MCF 10A (cell line): ENCODE data around the gene SYPL1. TPM values are rescaled to one million over a fixed set of nuclear protein-coding genes. Genes with fewer than 3 reads are reported as not detected.

ENCODE experiments used
- BruUV-seq: library from RNA; stranded (reverse); fragments of 400-500 nt; replicated peaks from 2 replicates; lab custom pipeline; 2021; lab: Mats Ljungman, UMichigan
- CTCF ChIA-PET: fragments of 300-600 bp; sonication (Branson Sonifier 250); formaldehyde crosslinking; extraction: SDS; loops from one replicate; lab custom pipeline; 2021; ENCODE audit warnings: antibody characterized with exemption, inconsistent platforms; lab: Yijun Ruan, JAX
- POLR2A ChIA-PET: fragments of 300-600, 350-650 bp; sonication (Branson Sonifier 250); formaldehyde crosslinking; extraction: SDS; loops from one replicate; lab custom pipeline; 2020; ENCODE audit warnings: antibody characterized with exemption, inconsistent platforms; lab: Yijun Ruan, JAX
- DNase-seq: peaks from one replicate; pipeline ENCODE4 v3.0.0-alpha.2; 2018; ENCODE audit not compliant: unreplicated experiment
- H3K27ac Mint-ChIP-seq: one replicate; pipeline ENCODE4 v1.8.0; 2022; ENCODE audit warnings: mild to moderate bottlenecking, low read depth, mixed read lengths; ENCODE audit not compliant: unreplicated experiment
- H3K27me3 Mint-ChIP-seq: one replicate; pipeline ENCODE4 v1.8.0; 2022; ENCODE audit warnings: mixed read lengths; ENCODE audit not compliant: insufficient read depth, unreplicated experiment
- H3K36me3 Mint-ChIP-seq: one replicate; pipeline ENCODE4 v1.8.0; 2022; ENCODE audit warnings: mild to moderate bottlenecking, moderate library complexity, mixed read lengths; ENCODE audit not compliant: insufficient read depth, unreplicated experiment
- H3K4me1 Mint-ChIP-seq: one replicate; pipeline ENCODE4 v1.8.0; 2022; ENCODE audit warnings: mixed read lengths; ENCODE audit not compliant: insufficient read depth, unreplicated experiment
- H3K4me3 Mint-ChIP-seq: one replicate; pipeline ENCODE4 v1.8.0; 2022; ENCODE audit warnings: mild to moderate bottlenecking, moderate library complexity, mixed read lengths; ENCODE audit not compliant: unreplicated experiment
- H3K9me3 Mint-ChIP-seq: one replicate; pipeline ENCODE4 v1.8.0; 2022; ENCODE audit warnings: mixed read lengths; ENCODE audit not compliant: unreplicated experiment
- CTCF ChIP-seq: fragments of 200-600 bp; IDR thresholded peaks from one replicate; pipeline ENCODE4 v1.8.0; 2022; ENCODE audit warnings: antibody characterized with exemption, mild to moderate bottlenecking; ENCODE audit not compliant: unreplicated experiment
- intact Hi-C: fragments of 100-400 bp; cut with micrococcal nuclease; formaldehyde crosslinking; loops from 2 replicates; pipeline ENCODE4 v1.14.1; 2022
- total RNA-seq: library from RNA; stranded (reverse); gene quantifications from 2 replicates; pipeline ENCODE4 v1.2.3, GENCODE V29; 2022

Gene SYPL1
- total RNA-seq, 1 experiment from 2014 or later = 77.6 TPM

- POLR2A ChIA-PET = no interaction called here
- TF ChIP-seq CTCF = no peak
- peaks cover 12% of the 10 kb centered on the region for H3K4me1 Mint-ChIP-seq
- H3K27ac Mint-ChIP-seq = no peak overlapping the region
- intact Hi-C loops = no loop called here
- no peak for DNase-seq
- CTCF ChIA-PET = interaction anchor here (0.6 to 1.4 kb wide), 4 partner anchors 12 to 77 kb away, joined by 3 read pairs; partner anchors contain the start of gene SYPL1
- H3K4me3 Mint-ChIP-seq = no peak overlapping the region
- BruUV-seq = no TSS peak
- H3K36me3 Mint-ChIP-seq = peaks cover 7% of the 10 kb centered on the region
- H3K27me3 Mint-ChIP-seq = no peaks in the 10 kb centered on the region
- H3K9me3 Mint-ChIP-seq = no peaks in the 10 kb centered on the region
These were observed 12.1 kb upstream of the SYPL1 start for GRCh38 chr7:106124186-106124585.

DNA sequence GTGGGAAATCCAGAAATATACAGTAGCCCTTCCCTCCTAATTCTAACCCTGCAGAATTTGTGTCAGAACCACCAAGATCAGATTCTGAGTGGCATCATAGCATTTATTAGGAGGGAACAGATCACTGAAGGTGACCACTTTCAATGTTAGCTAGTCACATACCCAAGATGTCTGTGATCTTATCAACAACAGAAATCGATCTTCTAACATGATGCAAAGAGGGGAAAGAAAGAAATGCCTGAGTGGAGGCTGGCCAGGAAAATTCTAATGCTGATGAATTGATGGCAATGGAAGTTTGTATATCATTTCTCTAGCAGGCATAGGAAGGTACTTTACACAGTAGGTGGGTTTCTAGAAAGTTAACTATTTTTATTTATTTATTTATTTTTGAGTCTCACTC is 10.6 kb upstream of the SYPL1 start:
- DNase-seq = no peak
- intact Hi-C loops = no loop called here
- H3K4me1 Mint-ChIP-seq = peaks cover 12% of the 10 kb centered on the region
- H3K27ac Mint-ChIP-seq = no peak overlapping the region
- no peaks in the 10 kb centered on the region for H3K27me3 Mint-ChIP-seq
- no peaks in the 10 kb centered on the region for H3K9me3 Mint-ChIP-seq
- ChIA-PET CTCF (no interaction called here), POLR2A (interaction anchor here (0.6 kb wide), 1 partner anchor 509 kb away, joined by 3 read pairs; no protein-coding TSS in a partner anchor)
- H3K36me3 Mint-ChIP-seq = peaks cover 7% of the 10 kb centered on the region
- no TSS peak for BruUV-seq
- no peak for TF ChIP-seq CTCF
- no peak overlapping the region for H3K4me3 Mint-ChIP-seq

DNA sequence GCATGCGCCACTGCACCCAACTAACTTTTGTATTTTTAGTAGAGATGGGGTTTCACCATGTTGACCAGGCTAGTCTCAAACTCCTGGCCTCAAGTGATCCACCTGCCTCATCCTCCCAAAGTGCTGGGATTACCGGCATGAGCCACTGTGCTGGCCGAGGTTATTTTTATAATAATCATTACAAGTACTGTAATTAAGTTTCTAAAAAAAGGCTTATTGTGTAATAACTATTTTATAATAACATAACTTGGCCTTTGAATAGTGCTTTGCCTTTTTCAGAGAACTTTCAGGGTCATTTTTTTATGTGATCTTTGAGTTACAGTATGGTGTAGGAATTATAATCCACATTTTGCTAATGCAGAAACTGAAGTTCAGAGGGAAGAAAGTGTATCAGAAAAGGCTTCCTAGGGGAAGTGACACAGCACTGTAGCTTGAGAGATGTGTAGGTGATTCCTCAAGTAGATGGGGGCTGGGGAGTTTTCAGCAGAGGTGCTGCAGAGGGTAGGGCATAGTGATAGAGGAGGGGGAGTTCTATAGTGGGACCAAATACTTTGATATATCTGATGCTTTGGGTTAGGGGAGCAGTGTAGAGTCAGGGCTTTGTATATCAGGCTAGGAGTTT is 9.2 kb upstream of the SYPL1 start:
- H3K27me3 Mint-ChIP-seq = no peaks in the 10 kb centered on the region
- intact Hi-C loops = no loop called here
- ChIA-PET POLR2A (interaction anchor here (0.6 kb wide), 1 partner anchor 10 kb away, joined by 4 read pairs; no protein-coding TSS in a partner anchor), CTCF (interaction anchor here (0.6 to 1.6 kb wide), 2 partner anchors 23 to 32 kb away, joined by 5 read pairs; no protein-coding TSS in a partner anchor)
- H3K4me3 Mint-ChIP-seq = no peak overlapping the region
- H3K27ac Mint-ChIP-seq = no peak overlapping the region
- no TSS peak for BruUV-seq
- H3K4me1 Mint-ChIP-seq = peaks cover 8% of the 10 kb centered on the region
- no peak for DNase-seq
- H3K36me3 Mint-ChIP-seq = peaks cover 7% of the 10 kb centered on the region
- H3K9me3 Mint-ChIP-seq = no peaks in the 10 kb centered on the region
- TF ChIP-seq CTCF = no peak

GRCh38 chr7:106120500-106120899 is 8.4 kb upstream of the SYPL1 start:
- POLR2A ChIA-PET = no interaction called here
- Mint-ChIP-seq H3K4me3 (no peak overlapping the region), H3K9me3 (no peaks in the 10 kb centered on the region), H3K4me1 (peaks cover 2% of the 10 kb centered on the region), H3K27ac (no peak overlapping the region), H3K36me3 (peaks cover 7% of the 10 kb centered on the region), H3K27me3 (no peaks in the 10 kb centered on the region)
- intact Hi-C loops = no loop called here
- CTCF ChIA-PET = interaction anchor here (1.0 to 1.6 kb wide), 2 partner anchors 33 to 49 kb away, joined by 3 to 5 read pairs; no protein-coding TSS in a partner anchor
- no peak for DNase-seq
- TF ChIP-seq CTCF = no peak
- BruUV-seq = no TSS peak
